Measurements from ENCODE around the gene ZBTB7C.

Gene ZBTB7C

DNA sequence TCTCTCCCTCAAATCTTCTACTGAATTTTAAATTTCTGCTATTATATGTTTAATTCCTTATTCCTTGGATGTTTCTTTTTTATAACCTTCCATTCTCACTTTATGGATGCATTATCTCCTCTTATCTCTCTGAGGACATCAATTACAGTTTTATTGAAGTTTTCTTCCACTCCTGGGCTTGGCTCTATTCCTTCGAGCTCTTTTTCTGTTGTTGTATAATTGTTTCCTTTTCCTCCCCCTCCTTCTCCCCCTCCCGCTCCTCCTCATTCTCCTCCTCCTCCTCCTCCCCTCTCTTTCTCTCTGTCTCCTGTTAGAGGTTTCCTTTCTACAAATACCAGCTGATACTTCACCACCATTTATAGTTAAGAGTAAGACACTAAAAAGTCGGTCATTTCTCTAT, 209.8 kb downstream of the ZBTB7C start:
- no peak for DNase-seq (ENCODE audit: low read depth)
- TF ChIP-seq, protein P1, sequence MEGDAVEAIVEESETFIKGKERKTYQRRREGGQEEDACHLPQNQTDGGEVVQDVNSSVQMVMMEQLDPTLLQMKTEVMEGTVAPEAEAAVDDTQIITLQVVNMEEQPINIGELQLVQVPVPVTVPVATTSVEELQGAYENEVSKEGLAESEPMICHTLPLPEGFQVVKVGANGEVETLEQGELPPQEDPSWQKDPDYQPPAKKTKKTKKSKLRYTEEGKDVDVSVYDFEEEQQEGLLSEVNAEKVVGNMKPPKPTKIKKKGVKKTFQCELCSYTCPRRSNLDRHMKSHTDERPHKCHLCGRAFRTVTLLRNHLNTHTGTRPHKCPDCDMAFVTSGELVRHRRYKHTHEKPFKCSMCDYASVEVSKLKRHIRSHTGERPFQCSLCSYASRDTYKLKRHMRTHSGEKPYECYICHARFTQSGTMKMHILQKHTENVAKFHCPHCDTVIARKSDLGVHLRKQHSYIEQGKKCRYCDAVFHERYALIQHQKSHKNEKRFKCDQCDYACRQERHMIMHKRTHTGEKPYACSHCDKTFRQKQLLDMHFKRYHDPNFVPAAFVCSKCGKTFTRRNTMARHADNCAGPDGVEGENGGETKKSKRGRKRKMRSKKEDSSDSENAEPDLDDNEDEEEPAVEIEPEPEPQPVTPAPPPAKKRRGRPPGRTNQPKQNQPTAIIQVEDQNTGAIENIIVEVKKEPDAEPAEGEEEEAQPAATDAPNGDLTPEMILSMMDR (IDR thresholded peaks at IDR 0.05; ENCODE audit: control insufficient read depth, extremely low read depth, insufficient read depth), result no peak
- H3K4me3 ChIP-seq (ENCODE audit: low read depth, low read length), result no peak overlapping the region

DNA sequence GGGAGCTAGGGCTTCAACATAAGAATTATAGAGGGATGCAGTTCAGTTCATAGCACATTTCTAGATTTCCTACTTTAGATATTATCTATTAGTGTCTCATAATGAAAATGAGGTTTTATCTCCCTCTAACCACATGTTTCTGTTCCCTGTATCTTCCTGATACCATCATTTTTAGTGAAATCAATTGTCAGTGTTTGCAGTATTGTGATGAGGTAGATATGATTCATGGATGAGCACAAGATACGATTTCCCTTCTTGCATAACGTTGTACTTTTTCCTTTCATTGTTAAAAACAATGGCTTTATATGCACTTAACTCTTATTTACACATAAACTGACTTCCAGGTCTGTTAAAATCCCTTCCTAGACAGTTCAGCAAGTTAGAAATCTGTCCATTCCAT, 211.4 kb downstream of the ZBTB7C start:
- TF ChIP-seq, protein P1 (IDR thresholded peaks at IDR 0.05; ENCODE audit: control insufficient read depth, extremely low read depth, insufficient read depth), result no peak
- no peak for DNase-seq (ENCODE audit: low read depth)
- H3K4me3 ChIP-seq (ENCODE audit: low read depth, low read length), result no peak overlapping the region

DNA sequence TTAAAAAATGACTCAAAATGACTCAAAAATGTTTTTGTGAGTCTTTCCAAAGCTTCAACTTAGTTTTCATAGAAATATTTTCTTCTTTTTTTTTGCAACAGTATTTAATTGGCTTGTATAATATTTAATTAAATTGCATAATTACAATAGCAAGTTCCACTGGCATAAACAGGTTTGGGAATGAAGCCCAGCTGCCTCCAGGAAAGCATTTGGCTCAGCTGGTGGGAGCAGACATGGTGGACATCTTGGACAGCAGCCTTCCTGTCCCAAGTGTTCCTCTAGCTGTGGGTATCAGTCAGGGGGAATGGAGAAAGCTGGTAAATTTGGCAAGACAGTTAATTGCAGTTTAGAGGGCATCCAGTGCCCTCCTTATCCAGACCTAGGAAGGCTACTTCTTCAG, 213.4 kb downstream of the ZBTB7C start:
- TF ChIP-seq, protein P1 (IDR thresholded peaks at IDR 0.05; ENCODE audit: control insufficient read depth, extremely low read depth, insufficient read depth), result no peak
- no peak for DNase-seq (ENCODE audit: low read depth)
- H3K4me3 ChIP-seq (ENCODE audit: low read depth, low read length), result no peak overlapping the region

DNA sequence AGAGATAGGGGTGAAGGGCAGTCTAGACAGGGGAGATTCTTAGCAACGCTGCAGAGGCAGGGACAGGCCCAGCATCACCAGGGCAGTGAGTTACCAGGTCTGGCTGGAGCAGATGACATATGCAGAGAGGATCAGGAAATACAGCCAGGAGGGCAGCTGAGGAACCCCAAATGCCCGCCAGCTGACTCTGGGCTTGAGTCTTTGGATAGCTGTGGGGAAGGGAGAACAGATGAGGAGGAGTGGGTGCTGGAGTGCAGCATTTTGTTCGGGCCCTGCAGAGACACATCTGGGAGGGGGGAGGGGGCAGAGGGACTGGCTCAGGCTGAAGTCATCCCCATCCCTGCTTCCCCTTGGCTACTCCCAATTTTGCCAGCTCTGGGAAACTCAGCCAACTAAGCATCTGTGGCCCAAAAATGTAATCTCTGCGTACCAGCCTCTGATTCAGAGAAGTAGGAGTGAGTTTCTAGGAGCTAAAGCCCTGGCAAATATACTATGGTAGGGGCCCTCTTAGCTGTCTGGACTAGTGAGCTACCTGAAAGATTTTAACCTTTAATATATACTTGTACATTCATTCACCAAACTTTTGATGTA, 214.5 kb downstream of the ZBTB7C start:
- TF ChIP-seq, protein P1 (IDR thresholded peaks at IDR 0.05; ENCODE audit: control insufficient read depth, extremely low read depth, insufficient read depth), result no peak
- DNase-seq (ENCODE audit: low read depth), result no peak
- H3K4me3 ChIP-seq (ENCODE audit: low read depth, low read length), result no peak overlapping the region

DNA sequence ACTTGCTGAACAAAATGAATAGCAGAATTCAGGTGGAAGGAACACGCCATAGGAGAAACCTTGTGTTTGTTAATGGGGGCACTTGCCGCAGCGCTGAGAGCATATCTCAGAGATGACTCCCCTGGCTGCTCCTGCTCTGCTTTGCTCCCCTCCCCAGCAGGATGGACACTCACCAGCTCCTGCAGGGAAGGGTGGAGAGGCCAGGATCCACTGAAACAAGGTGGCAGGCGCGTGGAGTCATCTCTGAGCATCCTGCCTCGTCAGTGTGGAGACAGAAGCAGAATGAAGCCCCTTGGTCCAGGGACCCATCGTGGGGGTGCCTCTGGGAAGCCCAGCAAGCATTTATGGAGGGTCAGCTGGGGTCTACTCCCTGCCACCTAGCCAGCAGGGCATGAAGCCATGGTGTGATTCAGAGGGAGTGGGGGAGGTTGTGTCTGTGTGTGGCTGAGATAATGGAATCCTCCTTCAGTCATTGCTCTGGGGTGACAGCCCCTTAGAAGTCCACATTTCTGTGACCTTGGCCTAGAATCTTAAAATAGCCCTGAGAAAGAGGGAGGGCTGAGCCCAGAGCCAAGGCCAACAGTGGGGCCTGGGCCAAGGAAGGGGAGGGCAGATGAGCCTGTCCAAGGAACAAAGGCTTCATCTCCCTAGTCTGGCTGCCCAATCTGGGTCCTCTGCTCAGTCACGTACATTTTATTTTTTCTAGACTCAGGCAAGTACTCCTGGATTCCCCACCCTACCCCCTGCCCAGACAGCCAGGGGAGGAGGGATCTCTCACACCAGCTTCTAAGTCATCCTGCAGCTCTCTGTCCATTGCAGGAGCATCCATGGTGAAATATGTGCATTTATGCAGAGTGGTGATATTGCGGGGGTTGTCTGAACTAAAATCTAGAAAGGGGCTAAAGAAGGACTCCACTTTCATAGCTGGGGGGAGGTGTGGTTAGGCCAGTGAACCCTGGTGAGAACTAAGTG, 215.4 kb downstream of the ZBTB7C start:
- DNase-seq (ENCODE audit: low read depth), result no peak
- TF ChIP-seq, protein P1 (IDR thresholded peaks at IDR 0.05; ENCODE audit: control insufficient read depth, extremely low read depth, insufficient read depth), result no peak
- no peak overlapping the region for H3K4me3 ChIP-seq (ENCODE audit: low read depth, low read length)

DNA sequence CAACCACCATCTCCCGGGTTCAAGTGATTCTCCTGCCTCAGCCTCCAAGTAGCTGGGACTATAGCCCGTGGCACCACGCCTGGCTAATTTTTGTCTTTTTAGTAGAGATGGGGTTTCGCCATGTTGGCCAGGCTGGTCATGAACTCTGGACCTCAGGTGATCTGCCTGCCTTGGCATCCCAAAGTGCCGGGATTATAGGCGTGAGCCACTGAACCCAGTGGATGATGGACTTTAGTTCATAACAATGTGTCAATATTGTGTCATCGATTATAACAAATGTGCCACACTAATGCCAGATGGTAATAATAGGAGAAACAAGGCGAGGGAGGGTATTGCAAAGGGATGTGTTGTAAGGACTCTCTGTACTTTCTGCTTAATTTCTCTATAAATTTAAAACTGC, 216.6 kb downstream of the ZBTB7C start:
- TF ChIP-seq, protein P1 (IDR thresholded peaks at IDR 0.05; ENCODE audit: control insufficient read depth, extremely low read depth, insufficient read depth), result no peak
- H3K4me3 ChIP-seq (ENCODE audit: low read depth, low read length), result no peak overlapping the region
- no peak for DNase-seq (ENCODE audit: low read depth)

Measured in LNCaP clone FGC (cell line).